Caco-2 (cell line): ENCODE data around the gene PBX4. TPM values are rescaled to one million over a fixed set of nuclear protein-coding genes. Genes with fewer than 3 reads are reported as not detected.

Experiments used
- BruUV-seq: library from RNA; stranded (reverse); fragments of 400-500 nt; replicated peaks from 2 replicates; lab custom pipeline; 2021; lab: Mats Ljungman, UMichigan
- CTCF ChIA-PET: fragments of 300-600 bp; sonication (Branson Sonifier 250); formaldehyde crosslinking; loops from one replicate; lab custom pipeline; 2022; ENCODE audit warnings: antibody characterized with exemption; lab: Charles Lee
- POLR2A ChIA-PET: fragments of 300-600 bp; sonication (Branson Sonifier 250); formaldehyde crosslinking; loops from one replicate; lab custom pipeline; 2022; ENCODE audit warnings: antibody characterized with exemption; lab: Charles Lee
- DNase-seq, 2 experiments: peaks; one replicate each; pipeline versions ENCODE4 v3.0.0 to v3.0.0-alpha.2; 2020 to 2022
- H3K27me3 ChIP-seq: replicated peaks from 2 replicates; pipeline ENCODE4 v1.6.0; 2011; ENCODE audit warnings: low read length; ENCODE audit not compliant: control insufficient read depth, insufficient read depth
- H3K36me3 ChIP-seq: 2 replicates; pipeline ENCODE4 v1.5.1; 2011; ENCODE audit warnings: low read length; ENCODE audit not compliant: control insufficient read depth, insufficient read depth
- H3K4me1 ChIP-seq: fragments of 250-450 bp; sonication (Bioruptor Pico); 2 replicates; pipeline ENCODE4 v1.5.1; 2020; ENCODE audit warnings: mild to moderate bottlenecking
- H3K4me3 ChIP-seq: 2 replicates; pipeline ENCODE4 v1.5.1; 2011; ENCODE audit warnings: low read depth, mild to moderate bottlenecking, control low read depth, low read length
- H3K9me3 ChIP-seq: fragments of 250-450 bp; sonication (Bioruptor Pico); 2 replicates; pipeline ENCODE4 v1.5.1; 2020; ENCODE audit warnings: mild to moderate bottlenecking, moderate library complexity
- H3K27ac Mint-ChIP-seq: one replicate; pipeline ENCODE4 v1.8.0; 2022; ENCODE audit warnings: mixed read lengths; ENCODE audit not compliant: unreplicated experiment
- H3K27me3 Mint-ChIP-seq: one replicate; pipeline ENCODE4 v1.8.0; 2022; ENCODE audit warnings: mixed read lengths; ENCODE audit not compliant: insufficient read depth, unreplicated experiment
- H3K36me3 Mint-ChIP-seq: one replicate; pipeline ENCODE4 v1.8.0; 2022; ENCODE audit warnings: mild to moderate bottlenecking, mixed read lengths; ENCODE audit not compliant: insufficient read depth, unreplicated experiment
- H3K4me1 Mint-ChIP-seq: one replicate; pipeline ENCODE4 v1.8.0; 2022; ENCODE audit warnings: low read depth, mixed read lengths; ENCODE audit not compliant: unreplicated experiment
- H3K4me3 Mint-ChIP-seq: one replicate; pipeline ENCODE4 v1.8.0; 2022; ENCODE audit warnings: mild to moderate bottlenecking, moderate library complexity, mixed read lengths; ENCODE audit not compliant: unreplicated experiment
- H3K9me3 Mint-ChIP-seq: one replicate; pipeline ENCODE4 v1.8.0; 2022; ENCODE audit warnings: mixed read lengths; ENCODE audit not compliant: unreplicated experiment
- intact Hi-C: fragments of 100-400 bp; cut with micrococcal nuclease; formaldehyde crosslinking; loops from one replicate; pipeline ENCODE4 v1.10.0; 2022; ENCODE audit not compliant: unreplicated experiment
- total RNA-seq: library from RNA; stranded (reverse); gene quantifications from 2 replicates; pipeline ENCODE4 v1.2.3, GENCODE V29; 2022
- TF ChIP-seq, protein P1 (sequence below), 2 experiments: fragments of 200-600 bp in 1 of 2; IDR thresholded peaks; 1 replicate in 1 of 2; 2 replicates in 1 of 2; pipeline versions ENCODE4 v1.5.1 to v1.8.0; 2011 to 2022; ENCODE audit warnings: antibody characterized with exemption in 1 of 2, control low read depth in 1 of 2, inconsistent platforms in 1 of 2, low read depth in 1 of 2, low read length in 1 of 2, mild to moderate bottlenecking in 1 of 2, moderate library complexity in 1 of 2; ENCODE audit not compliant: insufficient read depth in 1 of 2, severe bottlenecking in 1 of 2, unreplicated experiment in 1 of 2

The PBX4 gene
- total RNA-seq, 1 experiment from 2014 or later = 3.5 TPM

DNA sequence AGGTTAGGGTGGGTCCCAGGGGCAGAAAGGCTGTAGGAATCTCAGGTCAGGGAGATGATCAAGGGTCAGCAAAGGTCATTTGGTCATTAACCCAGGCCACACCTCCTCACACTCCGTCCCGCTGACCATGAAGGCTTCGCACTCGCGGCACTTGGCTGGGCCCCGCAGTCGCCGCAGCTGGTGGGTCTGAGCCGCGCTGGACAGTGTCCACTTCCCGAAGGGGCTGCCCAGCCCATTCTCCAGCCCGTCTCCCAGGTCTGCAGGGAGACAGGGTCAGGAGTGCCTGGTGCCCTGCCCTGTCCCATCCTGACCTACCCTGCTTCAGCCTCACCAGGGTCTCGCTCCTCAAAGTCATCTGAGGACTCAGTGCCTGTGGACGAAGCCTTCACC is 16.8 kb upstream of the PBX4 start:
- Histone ChIP-seq H3K4me1 (no peaks in the 10 kb centered on the region), H3K9me3 (no peaks in the 10 kb centered on the region), H3K36me3 (no peaks in the 10 kb centered on the region; the same call in 1 of the 2 replicates), H3K27me3 (no peaks in the 10 kb centered on the region), H3K4me3 (no peak overlapping the region)
- BruUV-seq = no TSS peak
- Mint-ChIP-seq H3K4me3 (no peak overlapping the region), H3K4me1 (no peaks in the 10 kb centered on the region), H3K36me3 (peaks cover 33% of the 10 kb centered on the region), H3K27me3 (no peaks in the 10 kb centered on the region), H3K9me3 (no peaks in the 10 kb centered on the region), H3K27ac (no peak overlapping the region)
- CTCF ChIA-PET = no interaction called here
- TF ChIP-seq, protein P1, sequence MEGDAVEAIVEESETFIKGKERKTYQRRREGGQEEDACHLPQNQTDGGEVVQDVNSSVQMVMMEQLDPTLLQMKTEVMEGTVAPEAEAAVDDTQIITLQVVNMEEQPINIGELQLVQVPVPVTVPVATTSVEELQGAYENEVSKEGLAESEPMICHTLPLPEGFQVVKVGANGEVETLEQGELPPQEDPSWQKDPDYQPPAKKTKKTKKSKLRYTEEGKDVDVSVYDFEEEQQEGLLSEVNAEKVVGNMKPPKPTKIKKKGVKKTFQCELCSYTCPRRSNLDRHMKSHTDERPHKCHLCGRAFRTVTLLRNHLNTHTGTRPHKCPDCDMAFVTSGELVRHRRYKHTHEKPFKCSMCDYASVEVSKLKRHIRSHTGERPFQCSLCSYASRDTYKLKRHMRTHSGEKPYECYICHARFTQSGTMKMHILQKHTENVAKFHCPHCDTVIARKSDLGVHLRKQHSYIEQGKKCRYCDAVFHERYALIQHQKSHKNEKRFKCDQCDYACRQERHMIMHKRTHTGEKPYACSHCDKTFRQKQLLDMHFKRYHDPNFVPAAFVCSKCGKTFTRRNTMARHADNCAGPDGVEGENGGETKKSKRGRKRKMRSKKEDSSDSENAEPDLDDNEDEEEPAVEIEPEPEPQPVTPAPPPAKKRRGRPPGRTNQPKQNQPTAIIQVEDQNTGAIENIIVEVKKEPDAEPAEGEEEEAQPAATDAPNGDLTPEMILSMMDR (IDR thresholded peaks at IDR 0.05; ENCODE audit: insufficient read depth in 1 of 2, low read depth in 1 of 2, low read length in 1 of 2, severe bottlenecking in 1 of 2, unreplicated experiment in 1 of 2) = no peak
- POLR2A ChIA-PET = no interaction called here
- intact Hi-C loops = no loop called here
- DNase-seq = no peak

DNA sequence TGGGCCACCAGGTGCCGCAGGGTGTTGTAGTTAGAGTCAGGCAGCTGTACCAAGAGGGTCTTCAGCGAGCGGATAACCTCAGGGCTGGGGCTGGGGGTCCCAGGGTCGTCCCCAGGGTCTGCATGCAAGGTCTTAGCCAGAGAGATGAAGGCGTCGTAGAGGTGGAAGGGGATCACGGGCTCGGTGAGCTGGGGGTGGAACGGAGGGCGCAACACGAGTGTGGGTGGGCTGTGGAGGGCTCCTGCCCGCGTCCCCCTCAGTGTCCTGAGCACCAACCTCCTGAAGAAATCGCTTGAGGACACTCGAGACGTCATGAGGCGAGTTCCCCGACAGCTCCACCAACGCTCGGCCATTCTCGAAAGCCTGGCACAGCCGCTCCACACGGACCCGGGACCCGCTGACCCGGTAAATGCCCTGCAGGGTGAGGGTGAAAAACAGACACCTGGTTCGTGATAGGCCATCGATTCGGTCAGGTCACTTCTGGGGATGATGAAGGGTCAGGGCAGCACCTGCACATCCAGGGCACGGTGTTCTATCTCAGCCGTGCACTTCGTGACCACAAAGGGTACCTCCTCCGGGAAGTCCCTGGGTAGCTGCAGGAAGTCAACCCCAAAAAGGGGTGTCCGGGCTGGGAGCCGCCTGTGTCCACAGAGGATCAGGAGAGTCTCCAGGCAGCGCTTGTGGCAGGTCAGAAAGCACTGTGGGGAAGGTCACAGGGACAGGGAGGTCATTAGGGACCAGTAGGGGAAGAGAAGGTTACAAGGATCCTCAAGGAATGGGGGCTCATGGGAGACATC is 16.2 kb upstream of the PBX4 start:
- Histone ChIP-seq H3K4me1 (no peaks in the 10 kb centered on the region), H3K27me3 (no peaks in the 10 kb centered on the region), H3K4me3 (no peak overlapping the region), H3K9me3 (no peaks in the 10 kb centered on the region), H3K36me3 (no peaks in the 10 kb centered on the region; the same call in 1 of the 2 replicates)
- CTCF ChIA-PET = no interaction called here
- Mint-ChIP-seq H3K4me1 (no peaks in the 10 kb centered on the region), H3K4me3 (no peak overlapping the region), H3K9me3 (no peaks in the 10 kb centered on the region), H3K27ac (no peak overlapping the region), H3K27me3 (no peaks in the 10 kb centered on the region), H3K36me3 (peaks cover 28% of the 10 kb centered on the region)
- no TSS peak for BruUV-seq
- intact Hi-C loops = no loop called here
- TF ChIP-seq, protein P1 (IDR thresholded peaks at IDR 0.05; ENCODE audit: insufficient read depth in 1 of 2, low read depth in 1 of 2, low read length in 1 of 2, severe bottlenecking in 1 of 2, unreplicated experiment in 1 of 2) = no peak
- POLR2A ChIA-PET = no interaction called here
- no peak for DNase-seq

GRCh38 chr19:19633711-19634515 is 15.4 kb upstream of the PBX4 start:
- Histone ChIP-seq H3K9me3 (no peaks in the 10 kb centered on the region), H3K27me3 (no peaks in the 10 kb centered on the region), H3K4me1 (no peaks in the 10 kb centered on the region), H3K36me3 (no peaks in the 10 kb centered on the region; the same call in 1 of the 2 replicates), H3K4me3 (no peak overlapping the region)
- peaks cover 24% of the 10 kb centered on the region for H3K36me3 Mint-ChIP-seq
- H3K4me1 Mint-ChIP-seq = no peaks in the 10 kb centered on the region
- no peaks in the 10 kb centered on the region for H3K9me3 Mint-ChIP-seq
- TF ChIP-seq, protein P1 (IDR thresholded peaks at IDR 0.05; ENCODE audit: insufficient read depth in 1 of 2, low read depth in 1 of 2, low read length in 1 of 2, severe bottlenecking in 1 of 2, unreplicated experiment in 1 of 2) = no peak
- no TSS peak for BruUV-seq
- POLR2A ChIA-PET = no interaction called here
- no peak for DNase-seq
- CTCF ChIA-PET = no interaction called here
- H3K27ac Mint-ChIP-seq = peak overlapping the region; percentile 11
- H3K4me3 Mint-ChIP-seq = no peak overlapping the region
- intact Hi-C loops = no loop called here
- H3K27me3 Mint-ChIP-seq = no peaks in the 10 kb centered on the region
